Loucy (cell line): ENCODE measurements around the gene PIGX.
"Not testable (repeated sequence)": the region's sequence is repeated elsewhere in the genome, so short reads cannot be mapped to it uniquely, and the experiment has no call there.

Source experiments
- H2AFZ ChIP-seq: fragments of 200-600 bp; sonication (generic); 2 replicates; pipeline ENCODE4 v1.6.0; 2016; ENCODE audit warnings: antibody characterized with exemption, mild to moderate bottlenecking, low read length, moderate library complexity
- H3F3A ChIP-seq: fragments of 200-600 bp; 2 replicates; pipeline ENCODE4 v1.6.0; 2016; ENCODE audit warnings: antibody characterized with exemption, low read depth, mild to moderate bottlenecking
- H3K27me3 ChIP-seq: fragments of 200-600 bp; sonication (generic); 2 replicates; pipeline ENCODE4 v1.6.1; 2014; ENCODE audit warnings: low read length, mild to moderate bottlenecking; ENCODE audit not compliant: insufficient read depth, poor library complexity, severe bottlenecking
- H3K36me3 ChIP-seq: fragments of 200-600 bp; sonication (generic); 2 replicates; pipeline ENCODE4 v1.6.1; 2016; ENCODE audit warnings: low read length; ENCODE audit not compliant: insufficient read depth
- H3K4me1 ChIP-seq: fragments of 200-600 bp; sonication (generic); 2 replicates; pipeline ENCODE4 v1.5.1; 2014; ENCODE audit warnings: low read length, mild to moderate bottlenecking; ENCODE audit not compliant: insufficient read depth, poor library complexity, severe bottlenecking
- H3K4me2 ChIP-seq: fragments of 200-600 bp; sonication (generic); 2 replicates; pipeline ENCODE4 v1.6.0; 2014; ENCODE audit warnings: antibody characterized with exemption, low read length, low read depth, mild to moderate bottlenecking; ENCODE audit not compliant: poor library complexity, severe bottlenecking
- H3K4me3 ChIP-seq: fragments of 200-600 bp; sonication (generic); 2 replicates; pipeline ENCODE4 v1.5.1; 2014; ENCODE audit warnings: low read length, mild to moderate bottlenecking, mixed read lengths; ENCODE audit not compliant: poor library complexity, severe bottlenecking
- H3K79me2 ChIP-seq: fragments of 200-600 bp; sonication (generic); 2 replicates; pipeline ENCODE4 v1.6.1; 2014; ENCODE audit warnings: low read length; ENCODE audit not compliant: insufficient read depth
- H3K9ac ChIP-seq: fragments of 200-600 bp; sonication (generic); 2 replicates; pipeline ENCODE4 v1.6.0; 2014; ENCODE audit warnings: mild to moderate bottlenecking, low read depth, low read length, moderate library complexity; ENCODE audit not compliant: poor library complexity, severe bottlenecking
- H3K9me2 ChIP-seq: fragments of 200-600 bp; sonication (generic); replicated peaks from 2 replicates; pipeline ENCODE4 v1.6.1; 2016; ENCODE audit warnings: low read depth, low read length, mixed read lengths
- H3K9me3 ChIP-seq: fragments of 200-600 bp; sonication (generic); 2 replicates; pipeline ENCODE4 v1.6.1; 2014; ENCODE audit warnings: mild to moderate bottlenecking, antibody characterized with exemption, low read length, low read depth; ENCODE audit not compliant: insufficient read depth
- H4K20me1 ChIP-seq: fragments of 200-600 bp; sonication (generic); 2 replicates; pipeline ENCODE4 v1.6.0; 2014; ENCODE audit warnings: antibody characterized with exemption, low read length, mild to moderate bottlenecking; ENCODE audit not compliant: insufficient read depth, poor library complexity, severe bottlenecking
- EZH2phosphoT487 ChIP-seq: fragments of 200-600 bp; IDR thresholded peaks from 2 replicates; pipeline ENCODE4 v1.6.1; 2018; ENCODE audit warnings: antibody characterized with exemption, mild to moderate bottlenecking, moderate library complexity, borderline replicate concordance
- TF ChIP-seq, protein P1 (sequence below): fragments of 200-600 bp; sonication (generic); conservative IDR thresholded peaks from 2 replicates; pipeline ENCODE4 v1.5.1; 2014; ENCODE audit warnings: mild to moderate bottlenecking, antibody characterized with exemption, low read length

PIGX gene

DNA sequence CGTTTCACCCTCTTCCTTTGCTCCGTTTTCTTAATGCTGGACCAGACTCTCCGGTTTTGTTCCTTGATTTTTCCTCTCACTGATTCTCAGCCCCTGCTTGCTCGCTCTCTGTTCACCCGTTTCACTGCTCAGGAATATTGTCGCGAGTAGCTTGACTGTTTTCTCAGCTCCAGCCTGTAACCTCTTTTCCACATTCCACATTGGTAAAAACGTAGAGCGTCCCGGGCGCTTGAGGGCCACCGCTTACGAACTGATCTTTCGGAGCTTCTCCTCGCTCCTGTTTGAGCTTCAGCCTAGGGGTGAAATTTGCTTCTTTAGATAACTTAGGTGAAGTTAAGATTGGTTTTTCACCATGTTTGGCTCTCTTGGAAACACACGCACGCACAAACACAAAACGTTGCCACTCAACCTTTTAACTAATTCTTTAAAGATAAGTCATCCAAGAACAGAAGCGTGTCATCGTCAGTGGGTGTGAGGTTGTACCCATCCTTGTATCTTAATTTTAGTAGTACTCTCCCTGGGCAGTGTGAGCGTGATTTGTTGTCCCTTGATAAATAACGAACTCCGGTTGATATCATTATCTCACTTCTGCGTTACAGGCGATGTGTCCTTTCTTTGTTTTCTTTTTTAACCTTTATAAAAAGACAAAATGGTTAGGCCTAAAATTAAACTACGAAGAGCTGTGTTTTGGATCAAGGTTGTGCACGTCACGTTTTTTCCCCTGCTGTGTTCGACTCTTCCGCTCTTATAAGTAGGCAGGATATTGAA is 28.5 kb downstream of the PIGX start:
- Histone ChIP-seq H2AFZ (peak overlapping the region; percentile 87), H3K4me3 (peak overlapping the region; percentile 85), H3K36me3 (no peaks in the 10 kb centered on the region), H3K4me1 (peaks cover 36% of the 10 kb centered on the region), H4K20me1 (peaks cover 52% of the 10 kb centered on the region), H3K4me2 (peak overlapping the region; percentile 89), H3K9me2 (no peaks in the 10 kb centered on the region), H3K27me3 (no peaks in the 10 kb centered on the region), H3K79me2 (peaks cover 58% of the 10 kb centered on the region), H3K9me3 (no peaks in the 10 kb centered on the region), H3F3A (peaks cover 2% of the 10 kb centered on the region; the same call in 1 of the 2 replicates), H3K9ac (peak overlapping the region; percentile 96)
- TF ChIP-seq EZH2phosphoT487 = no peak
- TF ChIP-seq, protein P1, sequence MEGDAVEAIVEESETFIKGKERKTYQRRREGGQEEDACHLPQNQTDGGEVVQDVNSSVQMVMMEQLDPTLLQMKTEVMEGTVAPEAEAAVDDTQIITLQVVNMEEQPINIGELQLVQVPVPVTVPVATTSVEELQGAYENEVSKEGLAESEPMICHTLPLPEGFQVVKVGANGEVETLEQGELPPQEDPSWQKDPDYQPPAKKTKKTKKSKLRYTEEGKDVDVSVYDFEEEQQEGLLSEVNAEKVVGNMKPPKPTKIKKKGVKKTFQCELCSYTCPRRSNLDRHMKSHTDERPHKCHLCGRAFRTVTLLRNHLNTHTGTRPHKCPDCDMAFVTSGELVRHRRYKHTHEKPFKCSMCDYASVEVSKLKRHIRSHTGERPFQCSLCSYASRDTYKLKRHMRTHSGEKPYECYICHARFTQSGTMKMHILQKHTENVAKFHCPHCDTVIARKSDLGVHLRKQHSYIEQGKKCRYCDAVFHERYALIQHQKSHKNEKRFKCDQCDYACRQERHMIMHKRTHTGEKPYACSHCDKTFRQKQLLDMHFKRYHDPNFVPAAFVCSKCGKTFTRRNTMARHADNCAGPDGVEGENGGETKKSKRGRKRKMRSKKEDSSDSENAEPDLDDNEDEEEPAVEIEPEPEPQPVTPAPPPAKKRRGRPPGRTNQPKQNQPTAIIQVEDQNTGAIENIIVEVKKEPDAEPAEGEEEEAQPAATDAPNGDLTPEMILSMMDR = no peak

DNA sequence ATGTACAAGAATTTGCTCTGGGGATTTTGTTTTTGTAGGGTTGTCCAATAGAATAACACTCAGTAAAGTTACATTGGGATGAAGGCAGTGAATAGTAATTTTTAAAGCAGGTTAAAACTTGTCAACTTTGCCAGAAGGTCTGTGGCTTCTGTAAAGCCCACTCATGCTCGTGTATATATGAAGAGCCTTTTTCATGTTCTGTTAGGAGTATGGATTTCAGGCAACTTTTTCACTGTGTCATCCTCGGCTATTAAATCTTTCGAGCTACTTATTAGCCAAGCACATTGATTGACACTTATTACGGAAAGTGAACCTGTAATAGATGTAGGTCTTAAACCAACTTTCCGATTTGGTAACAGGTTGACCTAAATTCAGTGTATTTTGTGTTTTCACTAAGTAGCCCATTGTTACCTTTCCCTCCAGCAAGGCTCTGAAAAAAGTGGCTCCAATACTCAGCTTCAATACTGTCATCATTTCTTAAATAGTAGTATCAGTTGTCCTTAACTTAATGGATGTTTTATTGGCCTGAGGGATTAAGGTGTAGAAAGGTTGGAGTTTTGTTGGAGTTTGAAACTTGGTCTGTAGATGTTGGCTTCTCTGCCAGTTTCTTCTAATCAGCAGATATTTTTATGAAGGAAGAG is 29.2 kb downstream of the PIGX start:
- Histone ChIP-seq H2AFZ (no peak overlapping the region), H4K20me1 (peaks cover 58% of the 10 kb centered on the region), H3K27me3 (no peaks in the 10 kb centered on the region), H3K79me2 (peaks cover 65% of the 10 kb centered on the region), H3K9me2 (no peaks in the 10 kb centered on the region), H3K36me3 (no peaks in the 10 kb centered on the region), H3K4me1 (peaks cover 41% of the 10 kb centered on the region), H3K4me2 (peak overlapping the region; percentile 89), H3F3A (peaks cover 2% of the 10 kb centered on the region; the same call in 1 of the 2 replicates), H3K4me3 (peak overlapping the region; percentile 85), H3K9ac (peak overlapping the region; percentile 96), H3K9me3 (no peaks in the 10 kb centered on the region)
- TF ChIP-seq, protein P1 = no peak
- TF ChIP-seq EZH2phosphoT487 = no peak

DNA sequence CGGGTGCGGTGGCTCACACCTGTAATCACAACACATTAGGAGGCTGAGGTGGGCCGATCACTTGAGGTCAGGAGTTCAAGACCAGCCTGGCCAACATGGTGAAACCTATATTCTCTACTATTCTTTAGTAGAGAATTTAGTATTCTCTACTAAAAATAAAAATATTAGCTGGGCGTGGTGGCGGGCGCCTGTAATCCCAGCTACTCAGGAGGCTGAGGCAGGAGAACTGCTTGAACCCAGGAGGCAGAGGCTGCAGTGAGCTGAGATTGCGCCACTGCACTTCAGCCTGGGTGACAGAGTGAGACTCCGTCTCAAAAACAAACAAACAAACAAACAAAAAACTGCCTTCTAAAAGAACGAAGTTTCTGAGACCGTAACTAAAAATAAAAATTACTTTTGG is 31.4 kb downstream of the PIGX start:
- H3K9me3 ChIP-seq, H3F3A ChIP-seq, H3K36me3 ChIP-seq, H3K27me3 ChIP-seq, H3K9me2 ChIP-seq, H2AFZ ChIP-seq: not testable (repeated sequence)
- peaks cover 87% of the 10 kb centered on the region for H3K79me2 ChIP-seq
- H3K4me3 ChIP-seq = peak overlapping the region; percentile 85
- H3K4me2 ChIP-seq = peak overlapping the region; percentile 89
- H3K4me1 ChIP-seq = peaks cover 60% of the 10 kb centered on the region
- peaks cover 80% of the 10 kb centered on the region for H4K20me1 ChIP-seq
- peak overlapping the region; percentile 29 for H3K9ac ChIP-seq
